Endodermal cell (in vitro differentiated cells): Measurements from ENCODE around the gene TMCO4. TPM values are rescaled to one million over a fixed set of nuclear protein-coding genes. Genes with fewer than 3 reads are reported as not detected.

Source experiments
- DNase-seq: peaks from one replicate; pipeline ENCODE4 v3.0.0-alpha.2; 2017
- H3K27ac ChIP-seq: 2 replicates; pipeline ENCODE4 v1.5.1; 2013; ENCODE audit warnings: mild to moderate bottlenecking, low read depth, low read length, moderate library complexity
- H3K27me3 ChIP-seq: 2 replicates; pipeline ENCODE4 v1.6.1; 2013; ENCODE audit warnings: mild to moderate bottlenecking, low read length, moderate library complexity; ENCODE audit not compliant: insufficient read depth, control insufficient read depth, poor library complexity, severe bottlenecking
- H3K36me3 ChIP-seq: 2 replicates; pipeline ENCODE4 v1.7.0; 2013; ENCODE audit warnings: mild to moderate bottlenecking, low read length, moderate library complexity; ENCODE audit not compliant: control insufficient read depth, insufficient read depth
- H3K4me1 ChIP-seq: one replicate; pipeline ENCODE4 v1.7.0; 2013; ENCODE audit warnings: low read length; ENCODE audit not compliant: control insufficient read depth, insufficient read depth
- H3K4me3 ChIP-seq: 2 replicates; pipeline ENCODE4 v1.5.1; 2013; ENCODE audit warnings: mild to moderate bottlenecking, low read length, moderate library complexity
- H3K9ac ChIP-seq: 2 replicates; pipeline ENCODE4 v1.6.1; 2013; ENCODE audit warnings: mild to moderate bottlenecking, low read length, moderate library complexity; ENCODE audit not compliant: poor library complexity, severe bottlenecking; ENCODE audit errors: extremely low read depth
- H3K9me3 ChIP-seq: 2 replicates; pipeline ENCODE4 v1.6.1; 2013; ENCODE audit warnings: mild to moderate bottlenecking, low read length, moderate library complexity; ENCODE audit not compliant: control insufficient read depth
- H3K27ac Mint-ChIP-seq: 2 replicates; pipeline ENCODE4 v1.8.0; 2020; ENCODE audit warnings: mixed read lengths
- H3K27me3 Mint-ChIP-seq: 2 replicates; pipeline ENCODE4 v1.8.0; 2021; ENCODE audit warnings: mild to moderate bottlenecking, mixed read lengths; ENCODE audit not compliant: insufficient read depth
- H3K36me3 Mint-ChIP-seq: 2 replicates; pipeline ENCODE4 v1.8.0; 2020; ENCODE audit warnings: low read depth, mixed read lengths
- H3K4me1 Mint-ChIP-seq: 2 replicates; pipeline ENCODE4 v1.8.0; 2020; ENCODE audit warnings: mixed read lengths
- H3K4me3 Mint-ChIP-seq: 2 replicates; pipeline ENCODE4 v1.8.0; 2020; ENCODE audit warnings: mild to moderate bottlenecking, moderate library complexity, mixed read lengths
- H3K9me3 Mint-ChIP-seq: 2 replicates; pipeline ENCODE4 v1.8.0; 2020; ENCODE audit warnings: mild to moderate bottlenecking, mixed read lengths
- WGBS, 2 experiments: methylation state at CpG; one replicate each; pipeline versions ENCODE4 v1.1.5 to v1.1.7; 2013; ENCODE audit warnings: missing lambda C conversion rate in 2 of 2, mixed read lengths in 1 of 2; ENCODE audit not compliant: insufficient coverage in 1 of 2, insufficient read length in 1 of 2; 5-methylcytosine and 5-hydroxymethylcytosine counted together
- total RNA-seq, 2 donors: library from RNA; stranded (reverse); fragmentation: NEBNext Ultra II Directional in 1 of 2; extraction: Animal tissue kit (Norgen Biotek cat#: 25700) in 1 of 2; gene quantifications; 2 replicates in 1 of 2; 3 replicates in 1 of 2; pipeline ENCODE4 v1.2.1, GENCODE V29; 2021
- TF ChIP-seq, protein P1 (sequence below): fragments of 200-600 bp; sonication (generic); conservative IDR thresholded peaks from 2 replicates; pipeline ENCODE4 v1.5.0; 2021; ENCODE audit warnings: antibody characterized with exemption, mild to moderate bottlenecking

TMCO4 gene
- total RNA-seq, 2 donors from 2014 or later, result 6.2 to 6.6 TPM

DNA sequence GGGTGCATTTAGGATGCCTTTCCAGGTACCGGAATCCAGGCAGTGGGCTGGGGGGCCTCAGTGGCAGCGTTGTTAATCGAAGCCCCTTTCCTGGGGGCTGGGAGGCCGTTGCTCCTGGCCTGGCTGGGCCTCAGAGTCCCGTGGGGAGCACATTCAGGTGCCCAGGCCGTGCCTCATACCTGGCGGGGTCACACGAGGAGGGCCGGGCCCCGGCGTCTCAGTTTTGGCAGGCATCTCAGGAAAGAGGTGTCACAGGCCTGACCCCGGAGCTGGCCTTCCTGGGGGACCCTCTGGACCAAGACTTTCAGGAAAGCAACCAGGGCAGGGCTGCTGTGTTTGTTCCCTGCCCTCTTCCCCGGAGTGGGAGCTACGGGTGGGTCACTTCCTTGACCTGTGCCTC lies 151.5 kb downstream of the TMCO4 start:
- H3K9me3 Mint-ChIP-seq, result no peaks in the 10 kb centered on the region
- Histone ChIP-seq H3K36me3 (no peaks in the 10 kb centered on the region), H3K9ac (no peak overlapping the region), H3K4me1 (peaks cover 6% of the 10 kb centered on the region), H3K27me3 (peaks cover 6% of the 10 kb centered on the region), H3K27ac (no peak overlapping the region), H3K4me3 (no peak overlapping the region), H3K9me3 (no peaks in the 10 kb centered on the region)
- H3K4me3 Mint-ChIP-seq, result no peak overlapping the region
- TF ChIP-seq, protein P1, sequence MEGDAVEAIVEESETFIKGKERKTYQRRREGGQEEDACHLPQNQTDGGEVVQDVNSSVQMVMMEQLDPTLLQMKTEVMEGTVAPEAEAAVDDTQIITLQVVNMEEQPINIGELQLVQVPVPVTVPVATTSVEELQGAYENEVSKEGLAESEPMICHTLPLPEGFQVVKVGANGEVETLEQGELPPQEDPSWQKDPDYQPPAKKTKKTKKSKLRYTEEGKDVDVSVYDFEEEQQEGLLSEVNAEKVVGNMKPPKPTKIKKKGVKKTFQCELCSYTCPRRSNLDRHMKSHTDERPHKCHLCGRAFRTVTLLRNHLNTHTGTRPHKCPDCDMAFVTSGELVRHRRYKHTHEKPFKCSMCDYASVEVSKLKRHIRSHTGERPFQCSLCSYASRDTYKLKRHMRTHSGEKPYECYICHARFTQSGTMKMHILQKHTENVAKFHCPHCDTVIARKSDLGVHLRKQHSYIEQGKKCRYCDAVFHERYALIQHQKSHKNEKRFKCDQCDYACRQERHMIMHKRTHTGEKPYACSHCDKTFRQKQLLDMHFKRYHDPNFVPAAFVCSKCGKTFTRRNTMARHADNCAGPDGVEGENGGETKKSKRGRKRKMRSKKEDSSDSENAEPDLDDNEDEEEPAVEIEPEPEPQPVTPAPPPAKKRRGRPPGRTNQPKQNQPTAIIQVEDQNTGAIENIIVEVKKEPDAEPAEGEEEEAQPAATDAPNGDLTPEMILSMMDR, result no peak
- peaks cover 10% of the 10 kb centered on the region for H3K4me1 Mint-ChIP-seq
- no peak overlapping the region for H3K27ac Mint-ChIP-seq
- peaks cover 19% of the 10 kb centered on the region for H3K27me3 Mint-ChIP-seq
- H3K36me3 Mint-ChIP-seq, result peaks cover 2% of the 10 kb centered on the region
- no peak for DNase-seq
- 92% methylated on average over 9 to 14 of the region's 14 CpGs for WGBS, 2 experiments

DNA sequence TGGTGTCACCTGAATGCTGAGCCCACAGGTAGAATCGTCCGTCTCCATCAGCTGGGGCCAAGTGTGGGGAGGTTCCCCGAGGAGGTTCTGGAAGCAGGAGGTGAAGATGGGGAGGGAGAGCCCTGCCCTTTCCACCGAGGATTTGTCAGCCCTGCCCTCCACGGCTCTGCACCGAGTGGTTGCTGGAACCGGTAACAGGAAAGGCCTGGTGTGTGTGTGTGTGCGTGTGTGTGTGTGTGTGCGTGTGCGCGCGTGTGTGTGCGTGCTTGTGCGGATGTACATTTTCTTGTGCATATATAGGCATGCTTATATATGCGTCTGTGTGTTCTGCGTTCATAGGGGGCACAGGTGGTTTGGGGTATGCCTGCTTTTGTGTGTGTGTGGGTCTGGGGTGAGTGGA lies 152.1 kb downstream of the TMCO4 start:
- no peak overlapping the region for H3K27ac ChIP-seq
- Mint-ChIP-seq H3K4me1 (peaks cover 13% of the 10 kb centered on the region), H3K4me3 (no peak overlapping the region), H3K27ac (no peak overlapping the region), H3K36me3 (peaks cover 2% of the 10 kb centered on the region), H3K9me3 (no peaks in the 10 kb centered on the region), H3K27me3 (peaks cover 25% of the 10 kb centered on the region)
- peaks cover 12% of the 10 kb centered on the region for H3K27me3 ChIP-seq
- peaks cover 6% of the 10 kb centered on the region for H3K4me1 ChIP-seq
- H3K9ac ChIP-seq, result no peak overlapping the region
- 94 to 97% methylated on average over 7 to 16 of the region's 16 CpGs for WGBS, 2 experiments
- H3K4me3 ChIP-seq, result no peak overlapping the region
- DNase-seq, result no peak
- TF ChIP-seq, protein P1, result no peak
- no peaks in the 10 kb centered on the region for H3K9me3 ChIP-seq
- no peaks in the 10 kb centered on the region for H3K36me3 ChIP-seq

DNA sequence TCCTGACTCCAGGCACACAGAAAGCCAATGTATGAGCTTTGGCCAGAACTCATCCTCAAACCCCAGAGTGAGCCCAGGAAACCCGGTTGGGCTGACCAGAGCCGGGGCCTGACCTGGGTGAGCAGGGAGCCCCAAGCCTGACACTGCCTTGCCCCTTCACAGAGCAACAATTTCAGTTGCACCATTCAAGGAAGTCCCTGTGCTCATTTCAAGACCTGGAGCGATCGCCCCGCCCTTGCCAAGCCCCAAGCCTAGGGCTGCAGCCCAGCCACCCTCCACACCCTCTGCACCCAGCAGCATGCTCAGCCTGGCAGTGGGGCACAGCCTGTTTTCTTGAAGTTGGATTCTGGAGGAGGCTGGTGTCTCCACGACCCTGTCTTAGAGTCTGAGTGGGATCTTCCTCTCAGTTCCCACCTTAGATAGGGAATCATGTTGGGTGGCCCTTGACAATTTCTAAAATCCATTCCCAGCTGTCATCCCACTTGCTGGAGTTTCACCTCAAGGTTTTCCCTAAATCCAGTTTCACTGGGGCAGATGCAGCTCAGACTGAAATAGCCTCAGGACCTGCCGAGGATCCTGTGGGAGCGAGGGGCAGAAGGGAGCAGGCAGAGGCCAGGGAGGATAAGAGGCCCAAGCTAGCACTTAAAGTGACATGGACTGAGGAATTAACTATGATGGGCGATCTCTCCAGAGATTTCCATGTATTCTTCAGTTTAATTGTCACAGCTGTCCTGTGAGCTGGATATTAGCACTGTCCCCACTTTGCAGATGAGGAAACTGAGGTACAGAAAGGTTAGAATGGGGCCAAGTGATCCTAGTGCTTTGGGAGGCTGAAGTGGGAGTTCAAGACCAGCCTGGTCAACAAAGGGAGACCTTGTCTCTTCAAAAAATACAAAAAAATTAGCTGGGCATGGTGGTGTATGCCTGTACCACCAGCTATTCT lies 153.1 kb downstream of the TMCO4 start:
- Histone ChIP-seq H3K9ac (no peak overlapping the region), H3K27ac (no peak overlapping the region), H3K4me3 (peak overlapping the region; percentile 86), H3K36me3 (no peaks in the 10 kb centered on the region), H3K4me1 (peaks cover 6% of the 10 kb centered on the region), H3K27me3 (peaks cover 13% of the 10 kb centered on the region), H3K9me3 (no peaks in the 10 kb centered on the region)
- Mint-ChIP-seq H3K4me1 (peaks cover 13% of the 10 kb centered on the region), H3K27ac (no peak overlapping the region), H3K27me3 (peaks cover 33% of the 10 kb centered on the region), H3K9me3 (no peaks in the 10 kb centered on the region), H3K4me3 (no peak overlapping the region), H3K36me3 (peaks cover 2% of the 10 kb centered on the region)
- WGBS, 2 experiments, result 94% methylated on average over 5 to 9 of the region's 9 CpGs
- no peak for DNase-seq
- TF ChIP-seq, protein P1, result no peak
